ENCODE measurements around the gene MRPS18A. TPM values are rescaled to one million over a fixed set of nuclear protein-coding genes. Genes with fewer than 3 reads are reported as not detected.

MRPS18A gene
- total RNA-seq, 1 donor from 2014 or later, result 79.5 TPM

DNA sequence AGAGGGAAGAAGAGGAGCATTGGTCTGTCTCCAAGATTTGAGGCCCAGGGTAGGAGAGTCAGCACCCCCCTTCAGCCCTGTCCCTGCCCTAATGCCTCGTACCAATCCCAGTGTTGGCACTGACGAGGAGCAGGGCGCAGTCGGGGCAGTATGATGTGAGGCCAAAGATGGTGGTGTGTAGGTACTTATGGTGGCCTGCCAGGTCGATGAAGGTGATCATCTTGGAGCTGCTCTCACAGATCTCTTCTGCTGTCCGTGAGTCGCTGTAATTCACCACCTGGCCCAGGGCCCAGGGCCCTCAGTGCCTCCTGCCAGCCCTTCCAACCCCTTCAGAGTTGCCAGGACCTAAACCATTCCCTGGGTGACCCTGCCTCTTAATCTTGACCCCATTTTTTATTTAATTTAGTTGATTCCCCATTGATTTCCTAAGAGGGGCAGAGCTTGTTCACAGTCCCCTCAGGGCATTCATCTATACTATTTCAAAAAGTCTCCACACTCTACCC, 62.8 kb downstream of the MRPS18A start:
- no peak overlapping the region for H3K4me3 ChIP-seq (ENCODE audit: low read depth, low read length)
- H3K27me3 ChIP-seq (ENCODE audit: control insufficient read depth, insufficient read depth, low read length), result no peaks in the 10 kb centered on the region
- H3K36me3 ChIP-seq (ENCODE audit: control insufficient read depth, insufficient read depth, low read length), result peaks cover 48% of the 10 kb centered on the region
- FAIRE-seq (no peak), DNase-seq (ENCODE audit: low read depth) (no peak)
- TF ChIP-seq, protein P1, sequence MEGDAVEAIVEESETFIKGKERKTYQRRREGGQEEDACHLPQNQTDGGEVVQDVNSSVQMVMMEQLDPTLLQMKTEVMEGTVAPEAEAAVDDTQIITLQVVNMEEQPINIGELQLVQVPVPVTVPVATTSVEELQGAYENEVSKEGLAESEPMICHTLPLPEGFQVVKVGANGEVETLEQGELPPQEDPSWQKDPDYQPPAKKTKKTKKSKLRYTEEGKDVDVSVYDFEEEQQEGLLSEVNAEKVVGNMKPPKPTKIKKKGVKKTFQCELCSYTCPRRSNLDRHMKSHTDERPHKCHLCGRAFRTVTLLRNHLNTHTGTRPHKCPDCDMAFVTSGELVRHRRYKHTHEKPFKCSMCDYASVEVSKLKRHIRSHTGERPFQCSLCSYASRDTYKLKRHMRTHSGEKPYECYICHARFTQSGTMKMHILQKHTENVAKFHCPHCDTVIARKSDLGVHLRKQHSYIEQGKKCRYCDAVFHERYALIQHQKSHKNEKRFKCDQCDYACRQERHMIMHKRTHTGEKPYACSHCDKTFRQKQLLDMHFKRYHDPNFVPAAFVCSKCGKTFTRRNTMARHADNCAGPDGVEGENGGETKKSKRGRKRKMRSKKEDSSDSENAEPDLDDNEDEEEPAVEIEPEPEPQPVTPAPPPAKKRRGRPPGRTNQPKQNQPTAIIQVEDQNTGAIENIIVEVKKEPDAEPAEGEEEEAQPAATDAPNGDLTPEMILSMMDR (IDR thresholded peaks at IDR 0.05; ENCODE audit: insufficient read depth, low read length, severe bottlenecking), result no peak

DNA sequence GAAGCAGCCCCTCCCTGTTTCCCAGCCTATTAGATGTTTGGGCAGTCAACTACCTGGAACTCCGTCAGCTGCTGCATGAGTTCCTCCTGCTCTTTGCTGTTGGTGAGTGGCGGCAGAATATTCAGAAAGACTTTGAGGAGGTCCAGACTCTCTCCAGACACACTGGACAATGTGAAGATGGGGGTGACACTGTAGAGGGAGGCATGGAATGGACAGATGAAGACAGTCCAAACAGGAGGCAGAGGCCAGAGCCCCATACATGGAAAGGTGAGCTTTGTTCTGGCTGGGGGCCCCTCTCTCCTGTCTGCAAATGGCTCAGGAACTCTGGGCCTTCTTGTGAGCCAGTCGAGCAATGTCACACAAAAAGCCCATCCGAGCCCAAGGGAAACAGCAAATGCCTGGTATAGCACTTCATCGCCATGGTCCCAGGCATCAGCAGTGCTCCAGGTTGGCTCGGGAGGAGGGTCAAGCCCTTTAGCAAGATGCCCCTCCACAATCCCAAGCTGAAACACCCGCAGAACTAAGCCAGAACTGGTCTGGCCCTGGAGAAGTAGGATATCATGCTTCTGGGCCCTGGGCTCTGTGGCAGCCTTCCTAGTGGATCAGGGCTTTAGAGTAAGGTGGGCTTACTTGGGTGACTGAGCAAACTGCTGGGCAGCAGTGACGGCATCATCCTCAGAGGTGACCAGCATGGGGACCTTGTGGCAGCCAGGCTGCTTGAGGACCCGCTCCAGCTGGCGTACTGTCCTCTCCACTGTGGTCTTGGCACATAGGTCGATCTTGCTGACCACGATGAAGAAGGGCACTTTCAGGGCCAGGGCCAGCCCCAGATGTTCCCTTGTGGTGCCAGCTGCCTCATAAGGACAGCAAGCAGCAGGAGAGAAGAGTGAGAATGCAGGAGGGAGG, 63.5 kb downstream of the MRPS18A start:
- H3K36me3 ChIP-seq (ENCODE audit: control insufficient read depth, insufficient read depth, low read length), result peaks cover 48% of the 10 kb centered on the region
- DNase-seq (ENCODE audit: low read depth), result no peak
- H3K27me3 ChIP-seq (ENCODE audit: control insufficient read depth, insufficient read depth, low read length), result no peaks in the 10 kb centered on the region
- no peak overlapping the region for H3K4me3 ChIP-seq (ENCODE audit: low read depth, low read length)
- no peak for FAIRE-seq
- TF ChIP-seq, protein P1 (IDR thresholded peaks at IDR 0.05; ENCODE audit: insufficient read depth, low read length, severe bottlenecking), result no peak

DNA sequence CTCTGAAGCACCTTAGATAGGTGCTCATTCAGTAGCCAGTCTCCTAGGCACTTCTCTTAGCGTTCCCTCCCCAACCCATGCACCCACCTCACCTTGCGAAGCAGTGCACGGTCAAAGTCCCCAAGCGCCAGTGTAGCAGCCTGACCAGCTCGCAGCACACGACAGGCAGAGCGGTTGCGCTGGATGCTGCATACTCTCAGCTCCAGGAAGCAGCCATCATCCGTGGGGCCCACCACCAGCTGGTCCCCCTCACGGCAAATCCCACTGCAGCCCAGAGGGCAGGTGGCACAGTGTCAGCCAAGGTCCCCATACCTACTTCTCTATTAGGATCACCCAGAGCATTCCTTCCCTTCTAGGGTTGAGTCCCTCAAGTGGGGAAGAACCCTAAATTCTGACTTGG, 65.0 kb downstream of the MRPS18A start:
- no peak for FAIRE-seq
- Histone ChIP-seq H3K36me3 (ENCODE audit: control insufficient read depth, insufficient read depth, low read length) (peaks cover 48% of the 10 kb centered on the region), H3K27me3 (ENCODE audit: control insufficient read depth, insufficient read depth, low read length) (no peaks in the 10 kb centered on the region), H3K4me3 (ENCODE audit: low read depth, low read length) (no peak overlapping the region)
- no peak for DNase-seq (ENCODE audit: low read depth)
- TF ChIP-seq, protein P1 (IDR thresholded peaks at IDR 0.05; ENCODE audit: insufficient read depth, low read length, severe bottlenecking), result no peak

DNA sequence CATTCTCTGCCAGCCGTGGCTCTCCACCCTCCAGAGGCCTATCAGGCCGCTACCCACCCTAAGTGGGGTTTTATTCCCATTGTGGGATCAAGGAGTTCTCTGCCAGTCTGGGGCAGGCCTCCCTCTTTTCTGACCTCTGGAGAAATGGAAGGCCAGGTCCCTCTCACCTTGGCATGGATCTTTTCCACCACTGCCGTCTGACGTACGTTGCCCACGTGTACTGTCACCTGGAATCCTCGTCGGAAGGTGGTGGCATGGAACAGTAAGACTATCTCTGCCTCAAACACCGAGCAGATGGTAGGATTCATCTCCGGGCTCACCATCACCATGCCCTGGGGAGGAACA, 65.8 kb downstream of the MRPS18A start:
- Histone ChIP-seq H3K27me3 (ENCODE audit: control insufficient read depth, insufficient read depth, low read length) (no peaks in the 10 kb centered on the region), H3K4me3 (ENCODE audit: low read depth, low read length) (no peak overlapping the region), H3K36me3 (ENCODE audit: control insufficient read depth, insufficient read depth, low read length) (peaks cover 48% of the 10 kb centered on the region)
- TF ChIP-seq, protein P1 (IDR thresholded peaks at IDR 0.05; ENCODE audit: insufficient read depth, low read length, severe bottlenecking), result no peak
- no peak for FAIRE-seq
- DNase-seq (ENCODE audit: low read depth), result no peak

Other genes starting within 250 kb of the MRPS18A start
- gene DLK2, start 232.2 kb downstream of the MRPS18A start, total RNA-seq, result 4.1 and 8.2 TPM in 2 replicates
- 6.1 and 6.6 TPM in 2 replicates for gene TJAP1, start 210.2 kb downstream of the MRPS18A start, total RNA-seq
- gene LRRC73, start 177.4 kb downstream of the MRPS18A start, total RNA-seq, result 0.13 and 0.26 TPM in 2 replicates
- 62.3 and 83.2 TPM in 2 replicates for gene YIPF3, start 170.9 kb downstream of the MRPS18A start, total RNA-seq
- 25.5 and 38.2 TPM in 2 replicates for gene POLR1C, start 170.7 kb downstream of the MRPS18A start, total RNA-seq
- 35.8 and 43.1 TPM in 2 replicates for gene XPO5, start 111.8 kb downstream of the MRPS18A start, total RNA-seq
- 17.4 and 24.3 TPM in 2 replicates for gene POLH, start 111.6 kb downstream of the MRPS18A start, total RNA-seq
- gene GTPBP2, start 58.5 kb downstream of the MRPS18A start, total RNA-seq, result 176 and 273 TPM in 2 replicates
- gene MAD2L1BP, start 52.0 kb downstream of the MRPS18A start, total RNA-seq, result 21.5 and 27.9 TPM in 2 replicates
- under 0.01 and 0.13 TPM in 2 replicates for gene RSPH9, start 42.8 kb downstream of the MRPS18A start, total RNA-seq
- gene VEGFA, start 82.4 kb upstream of the MRPS18A start, total RNA-seq, result 391 and 496 TPM in 2 replicates

Data from bronchial epithelial cell (primary cell).